H9 (cell line): ENCODE results near the gene MYOD1. TPM values are rescaled to one million over a fixed set of nuclear protein-coding genes. Genes with fewer than 3 reads are reported as not detected.

Source experiments
- DNase-seq: peaks from one replicate; pipeline ENCODE4 v3.0.0-alpha.2; 2017
- H2AFZ ChIP-seq: one replicate; pipeline ENCODE4 v1.6.1; 2013; ENCODE audit warnings: mild to moderate bottlenecking, low read length, control low read depth, moderate library complexity
- H2AK5ac ChIP-seq: 2 replicates; pipeline ENCODE4 v1.6.1; 2013; ENCODE audit warnings: low read length, control low read depth, mixed read lengths; ENCODE audit not compliant: insufficient read length
- H2BK120ac ChIP-seq: one replicate; pipeline ENCODE4 v1.6.1; 2013; ENCODE audit warnings: low read depth, mild to moderate bottlenecking, low read length, control low read depth, inconsistent platforms; ENCODE audit not compliant: poor library complexity, severe bottlenecking
- H2BK12ac ChIP-seq: 2 replicates; pipeline ENCODE4 v1.6.1; 2013; ENCODE audit warnings: low read length, control low read depth, mixed read lengths, low read depth; ENCODE audit not compliant: insufficient read length
- H2BK15ac ChIP-seq: 2 replicates; pipeline ENCODE4 v1.6.1; 2013; ENCODE audit warnings: low read depth, low read length, control low read depth
- H2BK20ac ChIP-seq: one replicate; pipeline ENCODE4 v1.6.1; 2013; ENCODE audit warnings: low read depth, mild to moderate bottlenecking, low read length, control low read depth, inconsistent platforms; ENCODE audit not compliant: poor library complexity, severe bottlenecking
- H2BK5ac ChIP-seq: 2 replicates; pipeline ENCODE4 v1.6.1; 2013; ENCODE audit warnings: low read length, control low read depth, mixed read lengths; ENCODE audit not compliant: insufficient read length
- H3K14ac ChIP-seq: 2 replicates; pipeline ENCODE4 v1.6.1; 2013; ENCODE audit warnings: low read length, control low read depth; ENCODE audit not compliant: insufficient read depth
- H3K18ac ChIP-seq: 2 replicates; pipeline ENCODE4 v1.6.1; 2013; ENCODE audit warnings: low read depth, mild to moderate bottlenecking, mixed read lengths, low read length, control low read depth; ENCODE audit not compliant: insufficient read length
- H3K23ac ChIP-seq: 2 replicates; pipeline ENCODE4 v1.6.1; 2013; ENCODE audit warnings: low read length, control low read depth, mixed read lengths, low read depth; ENCODE audit not compliant: insufficient read length
- H3K23me2 ChIP-seq: 2 replicates; pipeline ENCODE4 v1.6.1; 2013; ENCODE audit warnings: low read depth, mild to moderate bottlenecking, mixed read lengths, low read length, control low read depth; ENCODE audit not compliant: insufficient read length, poor library complexity, severe bottlenecking
- H3K27ac ChIP-seq: 2 replicates; pipeline ENCODE4 v1.5.1; 2013; ENCODE audit warnings: low read length, control low read depth, mixed read lengths, low read depth; ENCODE audit not compliant: insufficient read length
- H3K27me3 ChIP-seq: 2 replicates; pipeline ENCODE4 v1.6.1; 2013; ENCODE audit warnings: low read length, control low read depth, inconsistent platforms; ENCODE audit not compliant: insufficient read depth
- H3K4ac ChIP-seq: 2 replicates; pipeline ENCODE4 v1.6.1; 2013; ENCODE audit warnings: low read depth, mild to moderate bottlenecking, control low read depth, inconsistent platforms, low read length, moderate library complexity
- H3K4me1 ChIP-seq: 2 replicates; pipeline ENCODE4 v1.6.1; 2013; ENCODE audit warnings: low read length, control low read depth, inconsistent platforms; ENCODE audit not compliant: insufficient read depth
- H3K4me2 ChIP-seq: 2 replicates; pipeline ENCODE4 v1.6.1; 2013; ENCODE audit warnings: low read length, control low read depth, mixed read lengths; ENCODE audit not compliant: insufficient read length, insufficient read depth
- H3K56ac ChIP-seq: 2 replicates; pipeline ENCODE4 v1.6.1; 2013; ENCODE audit warnings: low read depth, mild to moderate bottlenecking, mixed read lengths, low read length, control low read depth; ENCODE audit not compliant: insufficient read length
- H3K79me1 ChIP-seq: 2 replicates; pipeline ENCODE4 v1.6.1; 2013; ENCODE audit warnings: low read depth, mild to moderate bottlenecking, moderate library complexity, low read length, control low read depth, inconsistent platforms; ENCODE audit not compliant: insufficient read depth, poor library complexity, severe bottlenecking
- H3K79me2 ChIP-seq: 2 replicates; pipeline ENCODE4 v1.6.1; 2013; ENCODE audit warnings: low read length, control low read depth, inconsistent platforms; ENCODE audit not compliant: insufficient read depth
- H3K9ac ChIP-seq: 2 replicates; pipeline ENCODE4 v1.6.1; 2013; ENCODE audit warnings: low read length, control low read depth, mixed read lengths; ENCODE audit not compliant: insufficient read length; ENCODE audit errors: extremely low read depth
- H3K9me3 ChIP-seq: one replicate; pipeline ENCODE4 v1.6.1; 2013; ENCODE audit warnings: low read depth, low read length, inconsistent platforms; ENCODE audit not compliant: control insufficient read depth
- H3T11ph ChIP-seq: one replicate; pipeline ENCODE4 v1.6.1; 2013; ENCODE audit warnings: mild to moderate bottlenecking, low read length, control low read depth, inconsistent platforms
- H4K20me1 ChIP-seq: one replicate; pipeline ENCODE4 v1.6.1; 2013; ENCODE audit not compliant: control insufficient read depth, insufficient read length, insufficient read depth
- H4K5ac ChIP-seq: 2 replicates; pipeline ENCODE4 v1.6.1; 2013; ENCODE audit warnings: low read depth, mild to moderate bottlenecking, mixed read lengths, low read length, control low read depth; ENCODE audit not compliant: insufficient read length
- H4K8ac ChIP-seq: replicated peaks from 2 replicates; pipeline ENCODE4 v1.6.1; 2013; ENCODE audit warnings: low read length, control low read depth, mixed read lengths, low read depth; ENCODE audit not compliant: insufficient read length
- H4K91ac ChIP-seq: 2 replicates; pipeline ENCODE4 v1.6.1; 2013; ENCODE audit warnings: low read depth, mild to moderate bottlenecking, moderate library complexity, mixed read lengths, low read length, control low read depth; ENCODE audit not compliant: insufficient read length
- H3K27ac Mint-ChIP-seq, 3 experiments: 2 replicates in 2 of 3; 3 replicates in 1 of 3; pipeline ENCODE4 v1.8.0; 2020 to 2021; ENCODE audit warnings: mixed read lengths in 3 of 3, mild to moderate bottlenecking in 1 of 3, moderate library complexity in 1 of 3
- H3K27me3 Mint-ChIP-seq: 2 replicates; pipeline ENCODE4 v1.8.0; 2021; ENCODE audit warnings: low read depth, mild to moderate bottlenecking, moderate library complexity, mixed read lengths
- H3K36me3 Mint-ChIP-seq, 3 experiments: 2 replicates in 2 of 3; 3 replicates in 1 of 3; pipeline ENCODE4 v1.8.0; 2020 to 2021; ENCODE audit warnings: low read depth in 3 of 3, mixed read lengths in 3 of 3; ENCODE audit not compliant: insufficient read depth in 1 of 3
- H3K4me1 Mint-ChIP-seq, 2 experiments: 2 replicates each; pipeline ENCODE4 v1.8.0; 2020; ENCODE audit warnings: mixed read lengths in 2 of 2
- H3K4me3 Mint-ChIP-seq, 2 experiments: 2 replicates in 1 of 2; 3 replicates in 1 of 2; pipeline ENCODE4 v1.8.0; 2020 to 2021; ENCODE audit warnings: mild to moderate bottlenecking in 2 of 2, mixed read lengths in 2 of 2, moderate library complexity in 1 of 2
- H3K9me3 Mint-ChIP-seq, 2 experiments: 2 replicates in 1 of 2; 3 replicates in 1 of 2; pipeline ENCODE4 v1.8.0; 2020; ENCODE audit warnings: mild to moderate bottlenecking in 2 of 2, mixed read lengths in 2 of 2, moderate library complexity in 1 of 2
- WGBS: extraction: QIAGEN DNeasy Blood & Tissue Kit; methylation state at CpG from one replicate; pipeline ENCODE4 v1.1.7; 2013; ENCODE audit warnings: missing lambda C conversion rate, low lambda C conversion rate, mixed read lengths; ENCODE audit not compliant: insufficient read length; ENCODE audit errors: extremely low coverage; 5-methylcytosine and 5-hydroxymethylcytosine counted together
- total RNA-seq: library from RNA; stranded (reverse); gene quantifications from 2 replicates; pipeline ENCODE4 v1.2.1, GENCODE V29; 2021
- TF ChIP-seq, protein P1 (sequence below): fragments of 200-600 bp; sonication (generic); conservative IDR thresholded peaks from 3 replicates; pipeline ENCODE4 v1.8.0; 2021; ENCODE audit warnings: antibody characterized with exemption, mild to moderate bottlenecking

Gene MYOD1
- total RNA-seq, 1 experiment from 2014 or later, result not detected

DNA sequence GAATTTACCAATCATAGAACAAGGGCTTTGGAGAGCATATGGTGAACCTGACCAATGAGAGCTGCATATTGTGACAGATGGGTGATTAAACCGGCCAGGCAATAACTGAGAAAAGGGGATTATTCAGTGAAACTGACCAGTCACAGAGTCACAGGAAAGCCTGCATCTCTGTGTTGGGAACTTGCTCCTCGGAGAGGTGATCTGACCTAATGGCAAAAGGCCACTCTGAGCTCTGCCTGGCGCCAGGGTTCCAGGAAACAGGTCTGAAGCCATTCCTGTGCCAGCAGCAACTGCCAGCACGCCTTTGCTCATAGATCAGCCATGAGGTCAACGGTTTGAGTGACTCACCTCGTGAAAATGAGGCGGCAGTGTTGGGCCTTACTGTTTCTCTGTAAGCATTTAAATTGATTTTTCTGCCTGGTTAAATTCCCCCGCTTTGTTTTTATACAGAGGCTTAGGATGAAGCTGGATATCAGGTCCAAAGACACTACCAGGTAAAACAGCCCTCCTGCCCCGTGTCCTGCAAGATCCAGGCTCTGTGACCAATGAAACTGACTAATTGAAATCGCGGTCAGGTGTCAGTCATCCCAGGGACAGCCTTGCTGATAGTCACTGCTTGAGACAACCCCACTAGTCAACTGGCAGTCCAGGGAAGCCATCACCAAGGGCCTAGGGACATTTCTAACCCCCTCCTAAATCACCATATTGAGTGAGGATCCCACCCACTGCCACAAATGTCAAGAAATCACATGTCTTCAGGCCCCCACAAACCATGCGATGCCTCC lies 35.8 kb upstream of the MYOD1 start:
- Histone ChIP-seq H3K4me2 (no peak overlapping the region), H4K20me1 (no peaks in the 10 kb centered on the region), H3K27ac (no peak overlapping the region), H3K79me1 (no peaks in the 10 kb centered on the region), H2BK12ac (no peak overlapping the region), H2AK5ac (no peak overlapping the region), H4K8ac (no peak overlapping the region), H3K79me2 (no peaks in the 10 kb centered on the region), H3K23ac (no peak overlapping the region), H3K4ac (no peak overlapping the region), H4K91ac (no peak overlapping the region), H3K4me1 (no peaks in the 10 kb centered on the region), H2BK5ac (no peak overlapping the region), H2BK15ac (no peak overlapping the region), H3K14ac (no peak overlapping the region), H2AFZ (no peak overlapping the region), H3T11ph (no peak overlapping the region), H2BK120ac (no peak overlapping the region), H3K56ac (no peak overlapping the region), H2BK20ac (no peak overlapping the region), H3K18ac (no peak overlapping the region), H3K27me3 (no peaks in the 10 kb centered on the region), H4K5ac (no peak overlapping the region), H3K9me3 (no peaks in the 10 kb centered on the region), H3K23me2 (no peaks in the 10 kb centered on the region), H3K9ac (no peak overlapping the region)
- Mint-ChIP-seq H3K9me3 (no peaks in the 10 kb centered on the region), H3K4me3 (no peak overlapping the region), H3K27me3 (peaks cover 53% of the 10 kb centered on the region), H3K36me3 (no peaks in the 10 kb centered on the region), H3K27ac (no peak overlapping the region), H3K4me1 (peaks cover 0 to 4% of the 10 kb centered on the region in 2 experiments; a peak in 1 of 4 replicates)
- no peak for DNase-seq
- TF ChIP-seq, protein P1, sequence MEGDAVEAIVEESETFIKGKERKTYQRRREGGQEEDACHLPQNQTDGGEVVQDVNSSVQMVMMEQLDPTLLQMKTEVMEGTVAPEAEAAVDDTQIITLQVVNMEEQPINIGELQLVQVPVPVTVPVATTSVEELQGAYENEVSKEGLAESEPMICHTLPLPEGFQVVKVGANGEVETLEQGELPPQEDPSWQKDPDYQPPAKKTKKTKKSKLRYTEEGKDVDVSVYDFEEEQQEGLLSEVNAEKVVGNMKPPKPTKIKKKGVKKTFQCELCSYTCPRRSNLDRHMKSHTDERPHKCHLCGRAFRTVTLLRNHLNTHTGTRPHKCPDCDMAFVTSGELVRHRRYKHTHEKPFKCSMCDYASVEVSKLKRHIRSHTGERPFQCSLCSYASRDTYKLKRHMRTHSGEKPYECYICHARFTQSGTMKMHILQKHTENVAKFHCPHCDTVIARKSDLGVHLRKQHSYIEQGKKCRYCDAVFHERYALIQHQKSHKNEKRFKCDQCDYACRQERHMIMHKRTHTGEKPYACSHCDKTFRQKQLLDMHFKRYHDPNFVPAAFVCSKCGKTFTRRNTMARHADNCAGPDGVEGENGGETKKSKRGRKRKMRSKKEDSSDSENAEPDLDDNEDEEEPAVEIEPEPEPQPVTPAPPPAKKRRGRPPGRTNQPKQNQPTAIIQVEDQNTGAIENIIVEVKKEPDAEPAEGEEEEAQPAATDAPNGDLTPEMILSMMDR, result no peak
- WGBS, result no CpG with 5 or more reads among the region's 12 CpGs
